Measurements from ENCODE around the gene RUBCNL. TPM values are rescaled to one million over a fixed set of nuclear protein-coding genes. Genes with fewer than 3 reads are reported as not detected.
A peak's percentile ranks its signal among the peaks of the same experiment; 100 is the strongest.
"Not testable (repeated sequence)": the region's sequence is repeated elsewhere in the genome, so short reads cannot be mapped to it uniquely, and the experiment has no call there.

Gene RUBCNL
- total RNA-seq, 1 donor = 6.5 TPM

GRCh38 chr13:46374710-46375109 lies 12.3 kb downstream of the RUBCNL start:
- no peak overlapping the region for H3K27ac ChIP-seq (ENCODE audit: low read depth, low read length)
- peaks cover 7% of the 10 kb centered on the region for H3K4me1 ChIP-seq (ENCODE audit: insufficient read depth, low read length)
- H2AFZ ChIP-seq (ENCODE audit: low read length) = peak overlapping the region; percentile 29
- H3K4me3 ChIP-seq (ENCODE audit: insufficient read depth, low read length) = no peak overlapping the region
- no peaks in the 10 kb centered on the region for H4K20me1 ChIP-seq (ENCODE audit: insufficient read depth, low read length)
- no peaks in the 10 kb centered on the region for H3K79me2 ChIP-seq (ENCODE audit: insufficient read depth, low read length)
- DNase-seq (ENCODE audit: insufficient read length, low spot score, missing footprints) = no peak
- H3K9me3 ChIP-seq (ENCODE audit: low read depth, low read length) = no peaks in the 10 kb centered on the region
- TF ChIP-seq, protein P1, sequence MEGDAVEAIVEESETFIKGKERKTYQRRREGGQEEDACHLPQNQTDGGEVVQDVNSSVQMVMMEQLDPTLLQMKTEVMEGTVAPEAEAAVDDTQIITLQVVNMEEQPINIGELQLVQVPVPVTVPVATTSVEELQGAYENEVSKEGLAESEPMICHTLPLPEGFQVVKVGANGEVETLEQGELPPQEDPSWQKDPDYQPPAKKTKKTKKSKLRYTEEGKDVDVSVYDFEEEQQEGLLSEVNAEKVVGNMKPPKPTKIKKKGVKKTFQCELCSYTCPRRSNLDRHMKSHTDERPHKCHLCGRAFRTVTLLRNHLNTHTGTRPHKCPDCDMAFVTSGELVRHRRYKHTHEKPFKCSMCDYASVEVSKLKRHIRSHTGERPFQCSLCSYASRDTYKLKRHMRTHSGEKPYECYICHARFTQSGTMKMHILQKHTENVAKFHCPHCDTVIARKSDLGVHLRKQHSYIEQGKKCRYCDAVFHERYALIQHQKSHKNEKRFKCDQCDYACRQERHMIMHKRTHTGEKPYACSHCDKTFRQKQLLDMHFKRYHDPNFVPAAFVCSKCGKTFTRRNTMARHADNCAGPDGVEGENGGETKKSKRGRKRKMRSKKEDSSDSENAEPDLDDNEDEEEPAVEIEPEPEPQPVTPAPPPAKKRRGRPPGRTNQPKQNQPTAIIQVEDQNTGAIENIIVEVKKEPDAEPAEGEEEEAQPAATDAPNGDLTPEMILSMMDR (IDR thresholded peaks at IDR 0.05; ENCODE audit: extremely low read depth, low read depth, low read length) = no peak
- no peak overlapping the region for H3K4me2 ChIP-seq (ENCODE audit: insufficient read depth, low read length)
- no peaks in the 10 kb centered on the region for H3K36me3 ChIP-seq (ENCODE audit: insufficient read depth, low read length)
- no peaks in the 10 kb centered on the region for H3K27me3 ChIP-seq (ENCODE audit: insufficient read depth, low read length)

- no peaks in the 10 kb centered on the region for H3K27me3 ChIP-seq (ENCODE audit: insufficient read depth, low read length)
- TF ChIP-seq, protein P1 (IDR thresholded peaks at IDR 0.05; ENCODE audit: extremely low read depth, low read depth, low read length) = no peak
- H2AFZ ChIP-seq (ENCODE audit: low read length) = peak overlapping the region; percentile 44
- peak; percentile 36 for DNase-seq (ENCODE audit: insufficient read length, low spot score, missing footprints)
- no peaks in the 10 kb centered on the region for H3K79me2 ChIP-seq (ENCODE audit: insufficient read depth, low read length)
- no peak overlapping the region for H3K4me3 ChIP-seq (ENCODE audit: insufficient read depth, low read length)
- no peaks in the 10 kb centered on the region for H3K9me3 ChIP-seq (ENCODE audit: low read depth, low read length)
- no peak overlapping the region for H3K4me2 ChIP-seq (ENCODE audit: insufficient read depth, low read length)
- H3K27ac ChIP-seq (ENCODE audit: low read depth, low read length) = no peak overlapping the region
- peaks cover 18% of the 10 kb centered on the region for H3K4me1 ChIP-seq (ENCODE audit: insufficient read depth, low read length)
- no peaks in the 10 kb centered on the region for H4K20me1 ChIP-seq (ENCODE audit: insufficient read depth, low read length)
- no peaks in the 10 kb centered on the region for H3K36me3 ChIP-seq (ENCODE audit: insufficient read depth, low read length)
Observed at GRCh38 chr13:46373623-46374022, 13.4 kb downstream of the RUBCNL start.

GRCh38 chr13:46372938-46373337 lies 14.1 kb downstream of the RUBCNL start:
- H3K27me3 ChIP-seq (ENCODE audit: insufficient read depth, low read length); DNase-seq (ENCODE audit: insufficient read length, low spot score, missing footprints); H4K20me1 ChIP-seq (ENCODE audit: insufficient read depth, low read length); H3K79me2 ChIP-seq (ENCODE audit: insufficient read depth, low read length); H3K4me2 ChIP-seq (ENCODE audit: insufficient read depth, low read length); H3K27ac ChIP-seq (ENCODE audit: low read depth, low read length); H3K9me3 ChIP-seq (ENCODE audit: low read depth, low read length); H3K4me3 ChIP-seq (ENCODE audit: insufficient read depth, low read length); H3K36me3 ChIP-seq (ENCODE audit: insufficient read depth, low read length); H2AFZ ChIP-seq (ENCODE audit: low read length): not testable (repeated sequence)
- H3K4me1 ChIP-seq (ENCODE audit: insufficient read depth, low read length) = peaks cover 25% of the 10 kb centered on the region

DNA sequence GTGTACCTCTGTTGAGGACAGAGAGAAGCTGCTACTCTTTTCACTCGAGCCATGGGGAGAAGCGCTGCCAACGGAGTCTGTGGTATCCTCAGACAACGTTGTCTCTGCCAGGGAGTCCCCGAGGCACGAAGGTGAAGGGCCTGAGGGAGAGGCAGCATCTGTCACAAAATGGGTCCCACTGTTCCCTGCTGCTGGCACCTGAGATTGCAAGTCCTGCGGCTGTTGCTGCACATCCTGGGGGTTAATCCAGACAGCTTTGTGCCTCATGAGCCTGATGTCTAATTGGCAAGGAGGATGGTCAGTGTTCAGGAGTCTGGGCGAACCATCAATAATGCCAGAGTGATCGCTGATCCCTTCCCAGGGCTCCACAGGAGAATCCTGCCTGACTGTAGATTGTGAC lies 15.0 kb downstream of the RUBCNL start:
- Histone ChIP-seq H3K4me1 (ENCODE audit: insufficient read depth, low read length) (peaks cover 33% of the 10 kb centered on the region), H4K20me1 (ENCODE audit: insufficient read depth, low read length) (no peaks in the 10 kb centered on the region), H3K27me3 (ENCODE audit: insufficient read depth, low read length) (no peaks in the 10 kb centered on the region), H3K36me3 (ENCODE audit: insufficient read depth, low read length) (no peaks in the 10 kb centered on the region), H3K4me3 (ENCODE audit: insufficient read depth, low read length) (no peak overlapping the region), H3K27ac (ENCODE audit: low read depth, low read length) (no peak overlapping the region), H3K79me2 (ENCODE audit: insufficient read depth, low read length) (no peaks in the 10 kb centered on the region), H3K9me3 (ENCODE audit: low read depth, low read length) (no peaks in the 10 kb centered on the region), H3K4me2 (ENCODE audit: insufficient read depth, low read length) (no peak overlapping the region), H2AFZ (ENCODE audit: low read length) (no peak overlapping the region)
- peak; percentile 67 for DNase-seq (ENCODE audit: insufficient read length, low spot score, missing footprints)
- TF ChIP-seq, protein P1 (IDR thresholded peaks at IDR 0.05; ENCODE audit: extremely low read depth, low read depth, low read length) = no peak
